ENCODE data around the gene RABL2B. TPM values are rescaled to one million over a fixed set of nuclear protein-coding genes. Genes with fewer than 3 reads are reported as not detected.

RABL2B gene
- total RNA-seq, 1 donor from 2014 or later, result 38.3 TPM

GRCh38 chr22:50738649-50739227 lies 44.7 kb downstream of the RABL2B start:
- no peak for DNase-seq (ENCODE audit: low spot score)

GRCh38 chr22:50737728-50738648 lies 45.4 kb downstream of the RABL2B start, which contains the start of gene ACR:
ACR (plus strand) TSS chr22:50738204; CDS start chr22:50738236, 32 bp downstream.
- DNase-seq (ENCODE audit: low spot score), result peak; percentile 7

GRCh38 chr22:50735739-50736030 lies 47.8 kb downstream of the RABL2B start:
- DNase-seq (ENCODE audit: low spot score), result no peak

- DNase-seq (ENCODE audit: low spot score), result no peak
These were observed 48.3 kb downstream of the RABL2B start for GRCh38 chr22:50734986-50735738.

- DNase-seq (ENCODE audit: low spot score), result no peak
These were observed 49.1 kb downstream of the RABL2B start for GRCh38 chr22:50734343-50734771.

GRCh38 chr22:50733521-50734342 lies 49.7 kb downstream of the RABL2B start:
- no peak for DNase-seq (ENCODE audit: low spot score)

- DNase-seq (ENCODE audit: low spot score), result no peak
These were observed 50.8 kb downstream of the RABL2B start for GRCh38 chr22:50732681-50733080.

GRCh38 chr22:50731811-50732624 lies 51.4 kb downstream of the RABL2B start:
- no peak for DNase-seq (ENCODE audit: low spot score)

GRCh38 chr22:50730941-50731661 lies 52.3 kb downstream of the RABL2B start:
- no peak for DNase-seq (ENCODE audit: low spot score)

GRCh38 chr22:50730013-50730891 lies 53.2 kb downstream of the RABL2B start:
- DNase-seq (ENCODE audit: low spot score), result no peak

- no peak for DNase-seq (ENCODE audit: low spot score)
These were observed 53.9 kb downstream of the RABL2B start for GRCh38 chr22:50729391-50730012.

- no peak for DNase-seq (ENCODE audit: low spot score)
These were observed 54.9 kb downstream of the RABL2B start for GRCh38 chr22:50728523-50728931.

GRCh38 chr22:50727678-50728522 lies 55.5 kb downstream of the RABL2B start:
- DNase-seq (ENCODE audit: low spot score), result no peak

GRCh38 chr22:50726643-50727340 lies 56.6 kb downstream of the RABL2B start:
- no peak for DNase-seq (ENCODE audit: low spot score)

- no peak for DNase-seq (ENCODE audit: low spot score)
These were observed 57.8 kb downstream of the RABL2B start for GRCh38 chr22:50725597-50725996.

GRCh38 chr22:50724616-50725015 lies 58.8 kb downstream of the RABL2B start:
- no peak for DNase-seq (ENCODE audit: low spot score)

GRCh38 chr22:50723991-50724390 lies 59.4 kb downstream of the RABL2B start:
- no peak for DNase-seq (ENCODE audit: low spot score)
